HepG2 (cell line): ENCODE data around the gene C17orf58. TPM values are rescaled to one million over a fixed set of nuclear protein-coding genes. Genes with fewer than 3 reads are reported as not detected.
A peak's percentile ranks its signal among the peaks of the same experiment; 100 is the strongest.

Experiments used
- ATAC-seq: fragments of 200-7000 bp; cut with Tn5 transposase; 3 replicates; pipeline ENCODE4 v1.9.1; 2020; ENCODE audit warnings: mild to moderate bottlenecking, moderate library complexity
- BruUV-seq: library from RNA; stranded (reverse); fragments of 400-500 nt; replicated peaks from 2 replicates; lab custom pipeline; 2021; lab: Mats Ljungman, UMichigan
- CTCF ChIA-PET: fragments of 300-600 bp; formaldehyde crosslinking; extraction: SDS; loops from one replicate; lab custom pipeline; 2021; ENCODE audit warnings: low total read pairs, inconsistent platforms, low intra/inter-chr PET ratio; lab: Yijun Ruan, JAX
- POLR2A ChIA-PET: fragments of 350-600 bp; sonication (Branson Sonifier 250); formaldehyde crosslinking; loops from one replicate; lab custom pipeline; 2020; ENCODE audit warnings: antibody characterized with exemption, inconsistent platforms; lab: Yijun Ruan, JAX
- DNase-seq: peaks from one replicate; pipeline ENCODE4 v3.0.0-alpha.2; 2015; ENCODE audit warnings: low spot score
- FAIRE-seq: peaks from 3 replicates; lab custom pipeline; 2011; peaks lifted over from hg19 to GRCh38; lab: Jason Lieb, UNC
- H2AFZ ChIP-seq: one replicate; pipeline ENCODE4 v1.6.1; 2011; ENCODE audit warnings: low read length, inconsistent platforms
- H3K27ac ChIP-seq: fragments of 300-600 bp; 3 replicates; pipeline ENCODE4 v1.8.0; 2011; ENCODE audit warnings: mixed run types, mild to moderate bottlenecking, mixed read lengths, low read length, inconsistent platforms; ENCODE audit not compliant: insufficient read depth; ENCODE audit errors: extremely low read length
- H3K27me3 ChIP-seq, 2 experiments: fragments of 200-600 bp in 1 of 2; 2 replicates in 1 of 2; 3 replicates in 1 of 2; pipeline versions ENCODE4 v1.6.0 to v1.8.0; 2011; ENCODE audit warnings: low read length in 2 of 2, mild to moderate bottlenecking in 2 of 2, moderate library complexity in 2 of 2, inconsistent platforms in 1 of 2; ENCODE audit not compliant: insufficient read depth in 2 of 2, control insufficient read depth in 1 of 2
- H3K36me3 ChIP-seq, 2 experiments: fragments of 200-600 bp in 1 of 2; replicated peaks in 1 of 2; 2 replicates in 1 of 2; 3 replicates in 1 of 2; pipeline versions ENCODE4 v1.5.1 to v1.8.0; 2011; ENCODE audit warnings: low read length in 2 of 2, inconsistent platforms in 1 of 2; ENCODE audit not compliant: insufficient read depth in 2 of 2, control insufficient read depth in 1 of 2
- H3K4me1 ChIP-seq: 2 replicates; pipeline ENCODE4 v1.5.1; 2012; ENCODE audit warnings: low read length, inconsistent platforms; ENCODE audit not compliant: insufficient read depth
- H3K4me2 ChIP-seq: 2 replicates; pipeline ENCODE4 v1.6.0; 2011; ENCODE audit warnings: low read depth, low read length, inconsistent platforms
- H3K4me3 ChIP-seq, 3 experiments: fragments of 200-600 bp in 1 of 3; sonication (generic), shearing (Covaris generic) in 1 of 3; replicated peaks in 1 of 3; 2 replicates each; pipeline ENCODE4 v1.5.1; 2011 to 2016; ENCODE audit warnings: low read length in 3 of 3, inconsistent platforms in 2 of 3, low read depth in 2 of 3, mild to moderate bottlenecking in 2 of 3, control low read depth in 1 of 3, mixed read lengths in 1 of 3; ENCODE audit not compliant: insufficient read depth in 1 of 3
- H3K79me2 ChIP-seq: one replicate; pipeline ENCODE4 v1.6.1; 2011; ENCODE audit warnings: low read length, inconsistent platforms; ENCODE audit not compliant: insufficient read depth
- H3K9ac ChIP-seq: 2 replicates; pipeline ENCODE4 v1.6.0; 2011; ENCODE audit warnings: mild to moderate bottlenecking, low read depth, low read length, inconsistent platforms; ENCODE audit not compliant: insufficient read depth
- H3K9me3 ChIP-seq: 2 replicates; pipeline ENCODE4 v1.5.1; 2012; ENCODE audit warnings: mild to moderate bottlenecking, low read length
- H4K20me1 ChIP-seq: 2 replicates; pipeline ENCODE4 v1.6.0; 2011; ENCODE audit warnings: inconsistent platforms, mild to moderate bottlenecking, low read length, moderate library complexity; ENCODE audit not compliant: insufficient read depth
- DMAP1 ChIP-seq: IDR thresholded peaks from 2 replicates; pipeline ENCODE4 v1.6.1; 2016
- HNF4G ChIP-seq, 2 experiments: sonication (generic) in 1 of 2; formaldehyde crosslinking in 1 of 2; IDR thresholded peaks; 2 replicates each; pipeline versions ENCODE4 v1.4.0 to v1.6.1; 2011 to 2020; ENCODE audit warnings: borderline replicate concordance in 2 of 2, low read depth in 2 of 2, mild to moderate bottlenecking in 2 of 2, low read length in 1 of 2, missing genetic modification reagents in 1 of 2, moderate library complexity in 1 of 2
- JUN ChIP-seq: sonication (generic); formaldehyde crosslinking; IDR thresholded peaks from 2 replicates; pipeline ENCODE4 v1.4.0; 2020; ENCODE audit warnings: mild to moderate bottlenecking, missing genetic modification reagents
- NFKB2 ChIP-seq: sonication (generic); formaldehyde crosslinking; IDR thresholded peaks from 2 replicates; pipeline ENCODE4 v1.4.0; 2020; ENCODE audit warnings: missing genetic modification reagents, borderline replicate concordance
- NPAS2 ChIP-seq: sonication (generic); formaldehyde crosslinking; IDR thresholded peaks from 2 replicates; pipeline ENCODE4 v1.8.0; 2022; ENCODE audit warnings: mild to moderate bottlenecking, missing genetic modification reagents, borderline replicate concordance
- SP1 ChIP-seq, 2 experiments: fragments of 450-650 bp in 1 of 2; sonication (generic) in 1 of 2; formaldehyde crosslinking in 1 of 2; IDR thresholded peaks; 2 replicates each; pipeline versions ENCODE4 v1.4.0 to v1.6.1; 2016 to 2020; ENCODE audit warnings: missing genetic modification reagents in 1 of 2
- TCF7L2 ChIP-seq: IDR thresholded peaks from 2 replicates; pipeline ENCODE4 v1.6.1; 2011; ENCODE audit warnings: mild to moderate bottlenecking, low read depth, low read length, moderate library complexity
- ZKSCAN1 ChIP-seq: fragments of 150-350 bp; IDR thresholded peaks from 2 replicates; pipeline ENCODE4 v1.6.1; 2014; ENCODE audit warnings: low read length
- ZNF136 ChIP-seq: sonication (generic); formaldehyde crosslinking; IDR thresholded peaks from 2 replicates; pipeline ENCODE4 v1.8.1; 2022; ENCODE audit warnings: low read depth, mild to moderate bottlenecking, moderate library complexity, missing genetic modification reagents
- ZNF546 ChIP-seq: sonication (generic); formaldehyde crosslinking; conservative IDR thresholded peaks from 2 replicates; pipeline ENCODE4 v1.8.1; 2023; ENCODE audit warnings: mild to moderate bottlenecking, missing genetic modification reagents
- ZNF644 ChIP-seq: IDR thresholded peaks from 2 replicates; pipeline ENCODE4 v1.6.1; 2016; ENCODE audit warnings: low read depth
- ZNF737 ChIP-seq: sonication (generic); formaldehyde crosslinking; IDR thresholded peaks from 2 replicates; pipeline ENCODE4 v1.5.0; 2020; ENCODE audit warnings: missing genetic modification reagents, mild to moderate bottlenecking, borderline replicate concordance
- ZSCAN22 ChIP-seq: sonication (generic); formaldehyde crosslinking; IDR thresholded peaks from 2 replicates; pipeline ENCODE4 v1.4.0; 2020; ENCODE audit warnings: mild to moderate bottlenecking, missing genetic modification reagents
- WGBS: methylation state at CpG from one replicate; pipeline ENCODE4 v1.1.6; 2017; ENCODE audit warnings: low lambda C conversion rate; 5-methylcytosine and 5-hydroxymethylcytosine counted together
- in situ Hi-C: cut with HindIII; loops from 2 replicates; pipeline ENCODE4 v1.10.0; 2017; ENCODE audit warnings: low pct_unique_long_range_greater_than_20kb; ENCODE audit not compliant: extremely low pct_ligation_motif_present
- intact Hi-C: fragments of 100-400 bp; cut with micrococcal nuclease; formaldehyde crosslinking; loops from one replicate; pipeline ENCODE4 v1.10.0; 2022; ENCODE audit not compliant: unreplicated experiment
- polyA plus RNA-seq, 8 experiments: library from polyadenylated mRNA; depleted of rRNA in 3 of 8; stranded (reverse) in 7 of 8; unstranded in 1 of 8; fragments of >200 nt; fragmentation: Illumina TruSeq in 4 of 8; extraction: Trizol in 4 of 8; gene quantifications; 2 replicates each; pipeline versions ENCODE4 v1.2.1 to v1.2.3, GENCODE V29; 2011 to 2016; ENCODE audit warnings: low read depth in 4 of 8, missing spikeins in 1 of 8, mixed read lengths in 1 of 8; ENCODE audit not compliant: insufficient read depth in 1 of 8
- total RNA-seq, 5 experiments: library from RNA; depleted of rRNA; stranded (reverse); fragments of >200 nt; fragmentation: Illumina TruSeq; extraction: Trizol; gene quantifications; 2 replicates each; pipeline ENCODE4 v1.2.3, GENCODE V29; 2016; ENCODE audit warnings: low read depth in 1 of 5
- TF ChIP-seq, protein P1 (sequence below): IDR thresholded peaks from 2 replicates; pipeline ENCODE4 v1.6.1; 2018; ENCODE audit warnings: missing genetic modification reagents
- TF ChIP-seq, protein P2 (sequence below): sonication (generic); formaldehyde crosslinking; IDR thresholded peaks from 2 replicates; pipeline ENCODE4 v1.9.0; 2021; ENCODE audit warnings: missing genetic modification reagents, borderline replicate concordance
- TF ChIP-seq, protein P3 (sequence below): sonication (generic); formaldehyde crosslinking; IDR thresholded peaks from 2 replicates; pipeline ENCODE4 v1.5.0; 2020; ENCODE audit warnings: missing genetic modification reagents
- TF ChIP-seq, protein P4 (sequence below): sonication (generic); formaldehyde crosslinking; IDR thresholded peaks from 2 replicates; pipeline ENCODE4 v1.8.0; 2022; ENCODE audit warnings: missing genetic modification reagents, mild to moderate bottlenecking, borderline replicate concordance

Gene C17orf58
- total and polyA plus RNA-seq, 2 of the 13 experiments (the other 11 are each of a cell fraction or from before 2014, with no cell fraction given) = 15.6 to 15.8 TPM

DNA sequence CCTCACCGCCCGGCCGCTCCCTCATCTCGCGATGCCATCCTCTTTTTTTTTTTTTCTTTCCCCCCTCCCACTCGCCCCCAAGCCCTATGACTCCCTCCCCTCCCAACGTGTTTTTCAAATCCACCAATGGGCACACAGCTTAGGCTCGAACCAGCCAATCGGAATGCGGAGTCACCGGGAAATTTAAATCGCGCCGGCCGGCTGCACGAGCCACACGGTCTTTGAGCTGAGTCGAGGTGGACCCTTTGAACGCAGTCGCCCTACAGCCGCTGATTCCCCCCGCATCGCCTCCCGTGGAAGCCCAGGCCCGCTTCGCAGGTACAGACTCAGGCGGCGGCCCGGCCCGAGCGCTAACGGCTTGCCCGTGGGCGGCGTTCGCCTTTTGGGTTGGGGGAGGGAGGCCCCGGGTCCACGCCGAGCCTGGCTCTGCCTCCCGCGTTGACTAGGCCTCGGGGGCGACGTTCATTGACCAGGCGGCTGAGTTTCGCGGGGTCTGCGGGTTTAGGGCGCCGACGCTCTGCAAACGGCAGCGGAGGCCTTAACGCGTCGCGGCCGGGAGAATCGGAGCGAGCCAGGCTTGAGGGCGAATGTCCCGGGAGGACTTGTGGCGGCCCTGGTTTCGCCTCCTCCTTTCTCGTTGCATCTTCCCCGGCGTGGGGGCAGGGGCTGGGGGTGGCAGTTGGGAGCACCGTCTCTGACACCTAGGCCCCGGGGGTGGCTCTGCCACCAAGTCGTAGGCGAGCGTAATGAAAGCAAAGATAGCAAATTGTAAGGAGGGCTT lies 39.4 kb upstream of the C17orf58 start, which contains the start of gene KPNA2:
KPNA2 (plus strand) TSS at position 213 of the 781 bp plus-strand sequence. CDS start 1,398 bp downstream, outside the sequence.
- in situ Hi-C loops = no loop called here
- ATAC-seq (peak; percentile 94), FAIRE-seq (peak; percentile 82), DNase-seq (peak; percentile 99)
- Histone ChIP-seq H3K4me3 (peak within 1 kb of the TSS; percentile 81 to 98 (median 93)), H3K4me2 (peak within 1 kb of the TSS; percentile 76), H2AFZ (peak within 1 kb of the TSS; percentile 24), H3K36me3 (peaks cover 11 to 34% of the 10 kb centered on the region in 2 experiments), H3K9ac (peak within 1 kb of the TSS; percentile 100), H3K9me3 (no peaks in the 10 kb centered on the region), H3K4me1 (peaks cover 56% of the 10 kb centered on the region), H3K27me3 (no peaks in the 10 kb centered on the region; a peak in 1 of 5 replicates), H4K20me1 (0 out of 2 replicates have a peak, but pooled peaks cover 7% of the 10 kb centered on the region), H3K27ac (peak within 1 kb of the TSS; percentile 97), H3K79me2 (peaks cover 40% of the 10 kb centered on the region)
- BruUV-seq = TSS peak; percentile 76
- WGBS = 1% methylated on average over 42 of the region's 72 CpGs
- CTCF ChIA-PET = no interaction called here
- intact Hi-C loops = loop anchor here (2.0 to 10.0 kb wide), 2 partner anchors 15 to 419 kb away; partner anchors contain the start of gene WIPI1
- POLR2A ChIA-PET = interaction anchor here (0.6 to 2.7 kb wide), 17 partner anchors 10 to 435 kb away, joined by 3 to 44 read pairs (median 4); partner anchors contain the start of gene NOL11
- TF ChIP-seq ZKSCAN1 = no peak; the same call in 1 of the 2 replicates
- TF ChIP-seq, protein P1, sequence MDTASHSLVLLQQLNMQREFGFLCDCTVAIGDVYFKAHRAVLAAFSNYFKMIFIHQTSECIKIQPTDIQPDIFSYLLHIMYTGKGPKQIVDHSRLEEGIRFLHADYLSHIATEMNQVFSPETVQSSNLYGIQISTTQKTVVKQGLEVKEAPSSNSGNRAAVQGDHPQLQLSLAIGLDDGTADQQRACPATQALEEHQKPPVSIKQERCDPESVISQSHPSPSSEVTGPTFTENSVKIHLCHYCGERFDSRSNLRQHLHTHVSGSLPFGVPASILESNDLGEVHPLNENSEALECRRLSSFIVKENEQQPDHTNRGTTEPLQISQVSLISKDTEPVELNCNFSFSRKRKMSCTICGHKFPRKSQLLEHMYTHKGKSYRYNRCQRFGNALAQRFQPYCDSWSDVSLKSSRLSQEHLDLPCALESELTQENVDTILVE (CRISPR knock-in tag) = peak; percentile 28; the same call in 1 of the 2 replicates
- no peak for TF ChIP-seq TCF7L2
- TF ChIP-seq, protein P2, sequence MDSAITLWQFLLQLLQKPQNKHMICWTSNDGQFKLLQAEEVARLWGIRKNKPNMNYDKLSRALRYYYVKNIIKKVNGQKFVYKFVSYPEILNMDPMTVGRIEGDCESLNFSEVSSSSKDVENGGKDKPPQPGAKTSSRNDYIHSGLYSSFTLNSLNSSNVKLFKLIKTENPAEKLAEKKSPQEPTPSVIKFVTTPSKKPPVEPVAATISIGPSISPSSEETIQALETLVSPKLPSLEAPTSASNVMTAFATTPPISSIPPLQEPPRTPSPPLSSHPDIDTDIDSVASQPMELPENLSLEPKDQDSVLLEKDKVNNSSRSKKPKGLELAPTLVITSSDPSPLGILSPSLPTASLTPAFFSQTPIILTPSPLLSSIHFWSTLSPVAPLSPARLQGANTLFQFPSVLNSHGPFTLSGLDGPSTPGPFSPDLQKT (CRISPR knock-in tag) = no peak
- peak; percentile 41; the same call in 1 of the 2 replicates for TF ChIP-seq HNF4G (IDR thresholded peaks at IDR 0.05; ENCODE audit: borderline replicate concordance, low read depth, low read length)
- peak; percentile 82 for TF ChIP-seq HNF4G (CRISPR knock-in tag; IDR thresholded peaks at IDR 0.05; ENCODE audit: borderline replicate concordance, low read depth)
- no peak for TF ChIP-seq ZNF737 (CRISPR knock-in tag)
- TF ChIP-seq, protein P3, sequence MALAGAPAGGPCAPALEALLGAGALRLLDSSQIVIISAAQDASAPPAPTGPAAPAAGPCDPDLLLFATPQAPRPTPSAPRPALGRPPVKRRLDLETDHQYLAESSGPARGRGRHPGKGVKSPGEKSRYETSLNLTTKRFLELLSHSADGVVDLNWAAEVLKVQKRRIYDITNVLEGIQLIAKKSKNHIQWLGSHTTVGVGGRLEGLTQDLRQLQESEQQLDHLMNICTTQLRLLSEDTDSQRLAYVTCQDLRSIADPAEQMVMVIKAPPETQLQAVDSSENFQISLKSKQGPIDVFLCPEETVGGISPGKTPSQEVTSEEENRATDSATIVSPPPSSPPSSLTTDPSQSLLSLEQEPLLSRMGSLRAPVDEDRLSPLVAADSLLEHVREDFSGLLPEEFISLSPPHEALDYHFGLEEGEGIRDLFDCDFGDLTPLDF = peak; percentile 69; the same call in 1 of the 2 replicates
- no peak for TF ChIP-seq ZSCAN22 (CRISPR knock-in tag)
- peak; percentile 95 for TF ChIP-seq NFKB2 (CRISPR knock-in tag)
- 0 out of 2 replicates have a peak, but pooled peaks have one; percentile 5 for TF ChIP-seq ZNF644 (CRISPR knock-in tag)
- TF ChIP-seq, protein P4, sequence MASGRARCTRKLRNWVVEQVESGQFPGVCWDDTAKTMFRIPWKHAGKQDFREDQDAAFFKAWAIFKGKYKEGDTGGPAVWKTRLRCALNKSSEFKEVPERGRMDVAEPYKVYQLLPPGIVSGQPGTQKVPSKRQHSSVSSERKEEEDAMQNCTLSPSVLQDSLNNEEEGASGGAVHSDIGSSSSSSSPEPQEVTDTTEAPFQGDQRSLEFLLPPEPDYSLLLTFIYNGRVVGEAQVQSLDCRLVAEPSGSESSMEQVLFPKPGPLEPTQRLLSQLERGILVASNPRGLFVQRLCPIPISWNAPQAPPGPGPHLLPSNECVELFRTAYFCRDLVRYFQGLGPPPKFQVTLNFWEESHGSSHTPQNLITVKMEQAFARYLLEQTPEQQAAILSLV (CRISPR knock-in tag) = peak; percentile 89
- peak; percentile 86 for TF ChIP-seq ZNF136 (CRISPR knock-in tag)
- no peak for TF ChIP-seq JUN (CRISPR knock-in tag)
- peak; percentile 64; the same call in 1 of the 2 replicates for TF ChIP-seq SP1 (IDR thresholded peaks at IDR 0.05)
- TF ChIP-seq SP1 (CRISPR knock-in tag; IDR thresholded peaks at IDR 0.05) = no peak; the same call in none of the 2 replicates
- peak; percentile 80; the same call in 1 of the 2 replicates for TF ChIP-seq ZNF546 (CRISPR knock-in tag)
- TF ChIP-seq DMAP1 (CRISPR knock-in tag) = peak; percentile 96
- TF ChIP-seq NPAS2 (CRISPR knock-in tag) = no peak
